GM12892 (cell line): Measurements from ENCODE around the gene TTF2.
"Not testable (repeated sequence)": the region's sequence is repeated elsewhere in the genome, so short reads cannot be mapped to it uniquely, and the experiment has no call there.

Experiments used
- DNase-seq: peaks from one replicate; pipeline ENCODE4 v3.0.0; 2011; ENCODE audit not compliant: insufficient read length
- FAIRE-seq: peaks from 2 replicates; lab custom pipeline; 2011; peaks lifted over from hg19 to GRCh38; lab: Jason Lieb, UNC
- POLR2A ChIP-seq: IDR thresholded peaks from 2 replicates; pipeline ENCODE4 v1.6.1; 2011; ENCODE audit warnings: low read depth, low read length, control low read depth
- POLR2AphosphoS5 ChIP-seq: IDR thresholded peaks from 2 replicates; pipeline ENCODE4 v1.6.1; 2011; ENCODE audit warnings: low read depth, low read length, control low read depth
- TAF1 ChIP-seq: IDR thresholded peaks from 2 replicates; pipeline ENCODE4 v1.6.1; 2011; ENCODE audit warnings: low read depth, mild to moderate bottlenecking, control low read depth, low read length, borderline replicate concordance

Gene TTF2

DNA sequence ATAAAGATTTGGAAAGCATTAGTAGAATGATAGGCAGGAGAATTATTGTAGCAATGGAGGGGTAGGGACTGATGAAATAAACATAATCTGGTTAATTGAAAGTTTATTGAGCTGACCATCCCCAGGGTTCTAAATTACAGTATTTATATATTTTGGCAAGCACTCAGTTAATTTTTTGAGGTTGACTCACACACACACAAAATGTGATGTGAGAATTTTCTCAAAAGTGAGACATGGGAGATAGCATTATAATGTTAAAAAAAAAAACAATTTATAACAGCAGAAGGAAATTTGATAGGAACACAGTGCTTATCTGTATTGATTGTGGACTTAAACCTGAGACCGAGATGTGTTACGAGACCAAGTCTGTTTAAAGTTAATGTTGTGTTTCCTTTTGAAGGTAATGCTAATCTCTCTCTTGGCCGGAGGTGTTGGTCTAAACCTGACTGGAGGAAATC, 36.9 kb downstream of the TTF2 start:
- DNase-seq (no peak), FAIRE-seq (no peak)
- TF ChIP-seq POLR2AphosphoS5, result no peak
- no peak for TF ChIP-seq POLR2A
- no peak for TF ChIP-seq TAF1

DNA sequence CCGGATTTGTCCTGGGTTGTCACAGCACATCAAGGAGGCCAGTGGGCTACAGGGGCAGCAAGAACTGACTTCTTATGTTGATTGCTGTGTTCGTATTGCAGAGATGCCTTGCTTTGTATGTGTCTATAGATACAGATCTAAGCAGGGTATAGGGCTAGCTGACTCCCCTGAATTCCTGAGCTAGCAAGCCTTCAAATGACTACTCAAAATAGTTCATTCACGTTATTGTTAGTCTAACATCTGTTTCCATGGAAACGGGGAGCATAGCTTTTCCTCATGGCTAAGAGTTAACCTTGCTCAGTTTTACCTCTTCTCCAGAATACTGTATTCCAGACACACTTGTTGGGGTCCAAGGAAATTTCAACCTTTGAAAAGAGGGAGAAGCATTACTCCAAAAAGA, 37.3 kb downstream of the TTF2 start:
- FAIRE-seq, result no peak
- no peak for DNase-seq

DNA sequence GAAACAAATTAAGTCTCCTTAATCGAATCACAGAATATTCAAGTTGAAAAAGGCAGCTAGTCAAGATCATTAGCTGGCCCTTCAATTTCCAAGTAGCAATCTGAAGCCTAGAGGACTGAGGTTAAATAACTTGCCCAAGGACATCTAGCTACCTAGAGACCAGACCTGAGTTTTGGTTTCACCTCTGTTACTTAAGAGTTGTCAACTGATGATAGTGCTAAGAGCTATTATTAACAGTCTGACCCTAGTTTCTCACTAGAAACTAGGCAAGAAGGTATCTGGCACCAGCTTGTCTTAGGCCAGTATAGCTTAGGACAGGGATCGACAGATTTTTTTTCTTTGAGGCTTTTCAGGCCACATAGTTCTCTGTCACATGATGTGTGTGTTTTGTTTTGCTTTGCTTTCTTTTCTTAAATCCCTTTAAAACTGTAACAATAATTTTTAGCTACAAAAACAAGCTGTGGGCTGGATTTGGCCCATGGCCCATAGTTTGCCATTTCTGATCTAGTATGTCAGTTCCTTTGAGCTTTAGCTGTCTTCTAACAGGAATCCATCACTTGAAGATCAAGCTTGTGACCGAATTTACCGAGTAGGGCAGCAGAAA, 38.3 kb downstream of the TTF2 start:
- FAIRE-seq, result no peak
- TF ChIP-seq POLR2AphosphoS5 (no peak), POLR2A (no peak), TAF1 (no peak)
- no peak for DNase-seq

More for the DNA sequence above, 37.3 kb downstream of the TTF2 start:
- TF ChIP-seq POLR2A (no peak), POLR2AphosphoS5 (no peak), TAF1 (no peak)

- FAIRE-seq (no peak), DNase-seq (no peak)
- TF ChIP-seq TAF1 (no peak), POLR2A (no peak), POLR2AphosphoS5 (no peak)
Measured at GRCh38 chr1:117101334-117101733, 41.2 kb downstream of the TTF2 start.

DNA sequence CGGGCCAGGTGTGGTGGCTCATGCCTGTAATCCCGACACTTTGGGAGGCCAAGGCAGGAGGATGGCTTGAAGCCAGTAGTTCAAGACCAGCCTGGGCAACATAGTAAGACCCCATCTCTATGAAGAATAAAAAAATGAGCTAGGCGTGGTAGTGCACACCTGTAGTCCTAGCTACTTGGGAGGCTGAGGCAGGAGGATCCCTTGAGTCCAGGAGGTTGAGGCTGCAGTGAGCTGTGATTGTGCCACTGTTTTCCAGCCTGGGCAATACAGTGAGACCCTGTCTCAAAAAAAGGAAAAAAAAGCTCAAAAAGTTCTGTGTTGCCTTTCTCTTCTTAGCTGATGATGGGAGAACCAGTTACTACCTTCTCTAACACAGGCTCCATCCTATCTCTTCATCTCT, 41.7 kb downstream of the TTF2 start:
- not testable (repeated sequence) for FAIRE-seq, DNase-seq

- DNase-seq (no peak), FAIRE-seq (no peak)
- TF ChIP-seq POLR2A (no peak), TAF1 (no peak), POLR2AphosphoS5 (no peak)
Measured at GRCh38 chr1:117104986-117105385, 44.9 kb downstream of the TTF2 start.

GRCh38 chr1:117105722-117106121, 45.6 kb downstream of the TTF2 start:
- DNase-seq, result no peak
- FAIRE-seq, result no peak
- TF ChIP-seq POLR2AphosphoS5, result no peak
- TF ChIP-seq TAF1, result no peak
- no peak for TF ChIP-seq POLR2A

DNA sequence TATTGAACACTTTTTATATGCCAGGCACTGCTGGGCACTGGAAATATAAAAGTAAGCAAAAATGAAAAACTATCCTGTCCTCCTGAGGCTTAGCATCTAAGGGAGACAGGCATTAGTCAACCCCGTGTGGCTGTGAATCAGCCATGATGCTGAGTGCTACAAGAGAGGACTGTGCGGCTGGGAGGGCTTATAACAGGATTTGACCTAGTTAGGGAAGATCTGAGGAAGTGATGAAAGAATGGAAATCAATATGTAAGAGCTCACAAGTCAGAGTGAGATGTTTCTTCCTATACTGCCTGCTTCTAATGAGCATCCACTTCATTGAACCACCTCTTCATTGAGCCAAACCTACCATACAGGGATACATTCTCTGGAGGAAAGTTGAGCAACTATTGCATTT, 46.4 kb downstream of the TTF2 start:
- no peak for DNase-seq
- TF ChIP-seq TAF1, result no peak
- TF ChIP-seq POLR2AphosphoS5, result no peak
- no peak for TF ChIP-seq POLR2A
- FAIRE-seq, result no peak

DNA sequence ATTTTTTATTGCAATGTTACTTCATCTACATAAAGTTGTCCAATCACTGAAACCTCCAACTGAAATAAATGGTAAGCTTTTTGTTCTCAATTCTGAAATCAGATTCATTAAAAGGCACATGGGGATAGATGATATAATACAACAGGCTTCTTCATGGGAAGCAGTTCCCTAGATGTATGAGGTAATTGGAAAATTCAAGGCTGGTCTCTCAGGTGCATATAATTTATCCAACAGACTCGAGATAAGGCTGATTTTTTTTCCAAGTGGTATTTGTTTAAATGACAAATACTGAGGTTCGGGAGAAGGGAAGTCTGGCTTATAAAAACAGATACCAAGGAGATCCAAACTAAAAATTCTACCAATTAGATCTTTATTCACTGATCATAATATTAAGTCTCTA, 47.2 kb downstream of the TTF2 start:
- no peak for DNase-seq
- FAIRE-seq, result no peak
- no peak for TF ChIP-seq POLR2A
- no peak for TF ChIP-seq TAF1
- TF ChIP-seq POLR2AphosphoS5, result no peak

DNA sequence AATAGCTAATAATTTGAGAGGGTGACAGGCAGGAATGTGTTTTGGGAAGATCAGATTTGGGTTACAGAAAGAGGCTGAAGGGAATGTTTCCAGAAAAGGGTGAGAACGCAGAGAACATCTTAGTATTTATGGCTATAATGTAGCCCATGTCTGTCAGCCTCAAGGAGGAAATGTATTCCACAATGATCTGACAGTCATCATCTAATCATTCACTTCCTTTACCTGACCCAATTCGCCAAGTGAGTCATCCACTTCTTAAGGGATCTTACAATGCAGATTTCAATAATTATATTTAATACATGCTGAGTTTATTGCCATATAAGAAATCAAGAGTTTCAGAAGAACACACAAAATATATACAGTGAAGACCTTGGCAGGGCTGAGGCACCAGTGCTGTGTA, 50.6 kb downstream of the TTF2 start:
- DNase-seq, result no peak
- no peak for FAIRE-seq
- TF ChIP-seq POLR2AphosphoS5 (no peak), TAF1 (no peak), POLR2A (no peak)

- DNase-seq (no peak), FAIRE-seq (no peak)
- no peak for TF ChIP-seq TAF1
- no peak for TF ChIP-seq POLR2AphosphoS5
- TF ChIP-seq POLR2A, result no peak
Measured at GRCh38 chr1:117112047-117112717, 52.1 kb downstream of the TTF2 start.

DNA sequence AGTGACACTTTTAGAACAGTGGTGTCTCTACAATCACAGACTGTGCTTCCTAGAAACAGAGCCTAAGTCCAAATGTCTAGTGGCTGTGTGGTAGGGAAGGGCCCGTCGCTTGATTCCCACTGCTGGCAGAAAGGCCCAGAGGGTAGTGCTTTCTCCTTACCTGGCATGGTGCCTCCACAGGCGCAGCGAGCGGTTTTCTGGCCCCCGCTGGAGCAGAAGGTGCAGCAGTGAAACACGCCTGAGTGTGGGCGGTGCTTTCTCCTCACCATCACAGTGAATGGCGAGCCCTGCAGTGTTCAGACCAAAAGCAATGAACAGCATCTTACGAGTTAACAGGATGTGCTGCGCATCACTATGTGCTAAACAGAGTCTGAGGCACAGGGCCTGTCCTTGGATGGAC, 53.1 kb downstream of the TTF2 start:
- TF ChIP-seq TAF1 (no peak), POLR2A (no peak), POLR2AphosphoS5 (no peak)
- FAIRE-seq (no peak), DNase-seq (no peak)

DNA sequence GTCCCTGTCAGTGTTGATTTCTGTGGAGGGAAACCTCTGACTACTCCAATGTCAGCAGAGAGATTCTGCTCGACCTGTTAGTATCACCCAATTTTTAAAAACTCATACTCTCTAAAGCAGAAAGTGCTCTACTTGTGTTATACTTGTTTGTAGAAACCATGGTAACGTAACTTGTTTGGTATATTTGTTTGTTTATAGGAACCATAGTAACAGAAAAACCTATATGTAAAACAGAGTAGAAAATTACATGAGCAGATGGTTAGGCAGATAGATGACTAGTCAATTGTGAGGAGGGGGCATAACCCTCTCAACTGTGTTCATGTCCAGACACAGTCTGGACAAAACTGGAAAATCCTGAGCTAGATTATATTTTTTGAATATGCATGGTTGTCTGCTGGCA, 54.8 kb downstream of the TTF2 start:
- FAIRE-seq (no peak), DNase-seq (no peak)
- TF ChIP-seq POLR2A, result no peak
- TF ChIP-seq POLR2AphosphoS5, result no peak
- TF ChIP-seq TAF1, result no peak
